ENCODE measurements around the gene CYB561A3. TPM values are rescaled to one million over a fixed set of nuclear protein-coding genes. Genes with fewer than 3 reads are reported as not detected.

Gene CYB561A3
- total RNA-seq, 1 experiment from 2014 or later: 80.3 TPM

DNA sequence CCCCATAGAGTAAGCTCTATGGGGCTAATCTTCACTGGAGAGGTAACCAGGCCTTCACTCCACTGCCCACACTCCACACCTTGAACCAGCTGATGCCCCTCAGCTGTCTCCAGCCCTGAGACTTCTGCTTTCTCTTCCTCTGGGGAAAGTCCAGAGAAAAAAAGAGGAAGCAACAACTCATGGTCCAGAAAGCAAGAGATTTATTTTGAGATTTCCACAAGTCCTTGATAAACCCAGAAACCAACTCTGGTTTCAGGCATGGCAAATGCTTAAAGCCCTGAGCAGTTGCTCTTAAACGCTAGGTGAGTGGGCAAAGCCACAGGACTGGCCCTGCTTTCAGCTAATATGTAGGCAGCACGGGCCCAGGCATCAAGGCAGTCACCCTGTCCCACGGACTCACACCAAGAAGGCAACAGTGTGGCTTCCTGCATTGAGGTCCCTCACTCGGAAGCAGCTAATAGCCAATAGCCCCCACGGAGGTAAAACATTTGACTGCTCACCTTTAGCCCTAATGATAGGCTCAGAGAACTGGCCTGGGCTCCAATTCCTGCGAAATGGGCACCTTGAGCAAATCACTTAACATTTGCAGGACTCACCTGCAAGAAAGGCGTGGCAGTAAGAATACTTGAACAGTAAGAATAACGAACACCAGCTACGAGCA lies 4.3 kb downstream of the CYB561A3 start:
- Histone ChIP-seq H3K36me3 (ENCODE audit: control insufficient read depth, insufficient read depth, low read length) (no peaks in the 10 kb centered on the region), H3K4me1 (ENCODE audit: control insufficient read depth, insufficient read depth, low read length) (0 out of 2 replicates have a peak, but pooled peaks cover 4% of the 10 kb centered on the region), H3K27me3 (ENCODE audit: control insufficient read depth, insufficient read depth, low read length) (no peaks in the 10 kb centered on the region), H3K9me3 (ENCODE audit: control insufficient read depth, insufficient read depth, low read depth, low read length) (no peaks in the 10 kb centered on the region), H3K27ac (ENCODE audit: low read length) (no peak overlapping the region), H3K4me3 (ENCODE audit: low read depth in 2 of 2, low read length in 2 of 2) (no peak overlapping the region)
- DNase-seq (ENCODE audit: low read depth, low spot score): no peak
- in situ Hi-C loops (cut with HindIII; ENCODE audit: low pct_unique_long_range_greater_than_20kb, low sequenced_read_pairs): no loop called here
- ChIA-PET CTCF (no interaction called here), POLR2A (no interaction called here)
- TF ChIP-seq, protein P1, sequence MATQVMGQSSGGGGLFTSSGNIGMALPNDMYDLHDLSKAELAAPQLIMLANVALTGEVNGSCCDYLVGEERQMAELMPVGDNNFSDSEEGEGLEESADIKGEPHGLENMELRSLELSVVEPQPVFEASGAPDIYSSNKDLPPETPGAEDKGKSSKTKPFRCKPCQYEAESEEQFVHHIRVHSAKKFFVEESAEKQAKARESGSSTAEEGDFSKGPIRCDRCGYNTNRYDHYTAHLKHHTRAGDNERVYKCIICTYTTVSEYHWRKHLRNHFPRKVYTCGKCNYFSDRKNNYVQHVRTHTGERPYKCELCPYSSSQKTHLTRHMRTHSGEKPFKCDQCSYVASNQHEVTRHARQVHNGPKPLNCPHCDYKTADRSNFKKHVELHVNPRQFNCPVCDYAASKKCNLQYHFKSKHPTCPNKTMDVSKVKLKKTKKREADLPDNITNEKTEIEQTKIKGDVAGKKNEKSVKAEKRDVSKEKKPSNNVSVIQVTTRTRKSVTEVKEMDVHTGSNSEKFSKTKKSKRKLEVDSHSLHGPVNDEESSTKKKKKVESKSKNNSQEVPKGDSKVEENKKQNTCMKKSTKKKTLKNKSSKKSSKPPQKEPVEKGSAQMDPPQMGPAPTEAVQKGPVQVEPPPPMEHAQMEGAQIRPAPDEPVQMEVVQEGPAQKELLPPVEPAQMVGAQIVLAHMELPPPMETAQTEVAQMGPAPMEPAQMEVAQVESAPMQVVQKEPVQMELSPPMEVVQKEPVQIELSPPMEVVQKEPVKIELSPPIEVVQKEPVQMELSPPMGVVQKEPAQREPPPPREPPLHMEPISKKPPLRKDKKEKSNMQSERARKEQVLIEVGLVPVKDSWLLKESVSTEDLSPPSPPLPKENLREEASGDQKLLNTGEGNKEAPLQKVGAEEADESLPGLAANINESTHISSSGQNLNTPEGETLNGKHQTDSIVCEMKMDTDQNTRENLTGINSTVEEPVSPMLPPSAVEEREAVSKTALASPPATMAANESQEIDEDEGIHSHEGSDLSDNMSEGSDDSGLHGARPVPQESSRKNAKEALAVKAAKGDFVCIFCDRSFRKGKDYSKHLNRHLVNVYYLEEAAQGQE (IDR thresholded peaks at IDR 0.05; ENCODE audit: insufficient read depth in 1 of 2, low read depth in 2 of 2, low read length in 1 of 2): no peak
- TF ChIP-seq POLR2AphosphoS5 (IDR thresholded peaks at IDR 0.05; ENCODE audit: low read depth, low read length) (no peak), TCF7L2 (IDR thresholded peaks at IDR 0.05; ENCODE audit: low read depth, low read length) (no peak), SIN3A (IDR thresholded peaks at IDR 0.05; ENCODE audit: borderline replicate concordance, insufficient read depth, low read depth, low read length) (no peak)
- intact Hi-C loops (cut with micrococcal nuclease; ENCODE audit: unreplicated experiment): no loop called here
- ATAC-seq: no peak
- BruUV-seq (replicated peaks): no TSS peak

DNA sequence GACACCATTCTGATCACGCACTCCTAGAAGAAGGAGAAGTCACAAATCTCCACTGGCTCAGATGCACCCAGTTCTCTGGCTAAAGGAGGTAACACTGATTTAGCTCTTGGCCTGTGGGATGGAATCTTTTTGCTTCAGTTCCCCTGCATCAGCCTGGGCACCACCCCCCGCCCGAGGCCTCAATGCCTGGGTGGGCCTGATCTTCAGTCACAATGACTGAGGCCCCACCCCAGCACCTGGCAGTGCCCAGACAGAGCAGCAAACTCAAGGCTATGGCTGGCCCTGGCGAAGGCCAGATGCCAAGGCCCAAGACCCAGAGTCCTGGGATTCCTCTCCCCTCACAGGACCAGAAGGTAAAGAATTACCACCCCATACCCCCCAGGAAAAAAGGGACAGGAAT lies 5.0 kb downstream of the CYB561A3 start:
- no peak overlapping the region for H3K4me3 ChIP-seq (ENCODE audit: low read depth in 2 of 2, low read length in 2 of 2)
- H3K27ac ChIP-seq (ENCODE audit: low read length): no peak overlapping the region
- in situ Hi-C loops (cut with HindIII; ENCODE audit: low pct_unique_long_range_greater_than_20kb, low sequenced_read_pairs): no loop called here
- intact Hi-C loops (cut with micrococcal nuclease; ENCODE audit: unreplicated experiment): no loop called here
- BruUV-seq (replicated peaks): no TSS peak
- ATAC-seq (no peak), DNase-seq (ENCODE audit: low read depth, low spot score) (no peak)
- H3K36me3 ChIP-seq (ENCODE audit: control insufficient read depth, insufficient read depth, low read length): no peaks in the 10 kb centered on the region
- TF ChIP-seq, protein P1 (IDR thresholded peaks at IDR 0.05; ENCODE audit: insufficient read depth in 1 of 2, low read depth in 2 of 2, low read length in 1 of 2): no peak
- no peak for TF ChIP-seq SIN3A (IDR thresholded peaks at IDR 0.05; ENCODE audit: borderline replicate concordance, insufficient read depth, low read depth, low read length)
- no peak for TF ChIP-seq POLR2AphosphoS5 (IDR thresholded peaks at IDR 0.05; ENCODE audit: low read depth, low read length)
- no peak for TF ChIP-seq TCF7L2 (IDR thresholded peaks at IDR 0.05; ENCODE audit: low read depth, low read length)
- TF ChIP-seq CTCF (IDR thresholded peaks at IDR 0.05): no peak
- no peaks in the 10 kb centered on the region for H3K27me3 ChIP-seq (ENCODE audit: control insufficient read depth, insufficient read depth, low read length)
- no peaks in the 10 kb centered on the region for H3K9me3 ChIP-seq (ENCODE audit: control insufficient read depth, insufficient read depth, low read depth, low read length)
- CTCF ChIA-PET: interaction anchor here (0.6 to 1.4 kb wide), 2 partner anchors 20 to 45 kb away, joined by 7 to 8 read pairs; no protein-coding TSS in a partner anchor
- POLR2A ChIA-PET: no interaction called here
- H3K4me1 ChIP-seq (ENCODE audit: control insufficient read depth, insufficient read depth, low read length): 0 out of 2 replicates have a peak, but pooled peaks cover 4% of the 10 kb centered on the region
